ENCODE results near the gene NCOR2.
"Not testable (repeated sequence)": the region's sequence is repeated elsewhere in the genome, so short reads cannot be mapped to it uniquely, and the experiment has no call there.

The NCOR2 gene

GRCh38 chr12:124599074-124599999, 31.9 kb upstream of the NCOR2 start:
- no peak for DNase-seq (ENCODE audit: low read depth)

GRCh38 chr12:124597041-124597440, 29.6 kb upstream of the NCOR2 start:
- no peak for DNase-seq (ENCODE audit: low read depth)

GRCh38 chr12:124595444-124595843, 28.0 kb upstream of the NCOR2 start:
- no peak for DNase-seq (ENCODE audit: low read depth)

GRCh38 chr12:124594851-124595250, 27.4 kb upstream of the NCOR2 start:
- DNase-seq (ENCODE audit: low read depth): no peak

GRCh38 chr12:124593851-124594401, 26.5 kb upstream of the NCOR2 start:
- DNase-seq (ENCODE audit: low read depth): no peak

- no peak for DNase-seq (ENCODE audit: low read depth)
Observed at GRCh38 chr12:124593176-124593575, 25.8 kb upstream of the NCOR2 start.

- DNase-seq (ENCODE audit: low read depth): no peak
Observed at GRCh38 chr12:124592481-124593160, 25.2 kb upstream of the NCOR2 start.

GRCh38 chr12:124592050-124592449, 24.6 kb upstream of the NCOR2 start:
- DNase-seq (ENCODE audit: low read depth): no peak

- no peak for DNase-seq (ENCODE audit: low read depth)
Observed at GRCh38 chr12:124590447-124590846, 23.0 kb upstream of the NCOR2 start.

- DNase-seq (ENCODE audit: low read depth): no peak
Observed at GRCh38 chr12:124588751-124589267, 21.4 kb upstream of the NCOR2 start.

- DNase-seq (ENCODE audit: low read depth): no peak
Observed at GRCh38 chr12:124588018-124588634, 20.7 kb upstream of the NCOR2 start.

- DNase-seq (ENCODE audit: low read depth): no peak
Observed at GRCh38 chr12:124586756-124587155, 19.3 kb upstream of the NCOR2 start.

- not testable (repeated sequence) for DNase-seq (ENCODE audit: low read depth)
Observed at GRCh38 chr12:124584494-124584893, 17.1 kb upstream of the NCOR2 start.

- no peak for DNase-seq (ENCODE audit: low read depth)
Observed at GRCh38 chr12:124583854-124584253, 16.4 kb upstream of the NCOR2 start.

- no peak for DNase-seq (ENCODE audit: low read depth)
Observed at GRCh38 chr12:124582108-124582424, 14.7 kb upstream of the NCOR2 start.

GRCh38 chr12:124581307-124582107, 14.1 kb upstream of the NCOR2 start:
- DNase-seq (ENCODE audit: low read depth): no peak

- no peak for DNase-seq (ENCODE audit: low read depth)
Observed at GRCh38 chr12:124579921-124580517, 12.6 kb upstream of the NCOR2 start.

- no peak for DNase-seq (ENCODE audit: low read depth)
Observed at GRCh38 chr12:124578854-124579253, 11.4 kb upstream of the NCOR2 start.

GRCh38 chr12:124578445-124578844, 11.0 kb upstream of the NCOR2 start:
- DNase-seq (ENCODE audit: low read depth): no peak

- DNase-seq (ENCODE audit: low read depth): no peak
Observed at GRCh38 chr12:124577986-124578385, 10.6 kb upstream of the NCOR2 start.

- no peak for DNase-seq (ENCODE audit: low read depth)
Observed at GRCh38 chr12:124577374-124577773, 10.0 kb upstream of the NCOR2 start.
